Measurements from ENCODE around the gene SLC12A3.

Gene SLC12A3, protein sequence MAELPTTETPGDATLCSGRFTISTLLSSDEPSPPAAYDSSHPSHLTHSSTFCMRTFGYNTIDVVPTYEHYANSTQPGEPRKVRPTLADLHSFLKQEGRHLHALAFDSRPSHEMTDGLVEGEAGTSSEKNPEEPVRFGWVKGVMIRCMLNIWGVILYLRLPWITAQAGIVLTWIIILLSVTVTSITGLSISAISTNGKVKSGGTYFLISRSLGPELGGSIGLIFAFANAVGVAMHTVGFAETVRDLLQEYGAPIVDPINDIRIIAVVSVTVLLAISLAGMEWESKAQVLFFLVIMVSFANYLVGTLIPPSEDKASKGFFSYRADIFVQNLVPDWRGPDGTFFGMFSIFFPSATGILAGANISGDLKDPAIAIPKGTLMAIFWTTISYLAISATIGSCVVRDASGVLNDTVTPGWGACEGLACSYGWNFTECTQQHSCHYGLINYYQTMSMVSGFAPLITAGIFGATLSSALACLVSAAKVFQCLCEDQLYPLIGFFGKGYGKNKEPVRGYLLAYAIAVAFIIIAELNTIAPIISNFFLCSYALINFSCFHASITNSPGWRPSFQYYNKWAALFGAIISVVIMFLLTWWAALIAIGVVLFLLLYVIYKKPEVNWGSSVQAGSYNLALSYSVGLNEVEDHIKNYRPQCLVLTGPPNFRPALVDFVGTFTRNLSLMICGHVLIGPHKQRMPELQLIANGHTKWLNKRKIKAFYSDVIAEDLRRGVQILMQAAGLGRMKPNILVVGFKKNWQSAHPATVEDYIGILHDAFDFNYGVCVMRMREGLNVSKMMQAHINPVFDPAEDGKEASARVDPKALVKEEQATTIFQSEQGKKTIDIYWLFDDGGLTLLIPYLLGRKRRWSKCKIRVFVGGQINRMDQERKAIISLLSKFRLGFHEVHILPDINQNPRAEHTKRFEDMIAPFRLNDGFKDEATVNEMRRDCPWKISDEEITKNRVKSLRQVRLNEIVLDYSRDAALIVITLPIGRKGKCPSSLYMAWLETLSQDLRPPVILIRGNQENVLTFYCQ

DNA sequence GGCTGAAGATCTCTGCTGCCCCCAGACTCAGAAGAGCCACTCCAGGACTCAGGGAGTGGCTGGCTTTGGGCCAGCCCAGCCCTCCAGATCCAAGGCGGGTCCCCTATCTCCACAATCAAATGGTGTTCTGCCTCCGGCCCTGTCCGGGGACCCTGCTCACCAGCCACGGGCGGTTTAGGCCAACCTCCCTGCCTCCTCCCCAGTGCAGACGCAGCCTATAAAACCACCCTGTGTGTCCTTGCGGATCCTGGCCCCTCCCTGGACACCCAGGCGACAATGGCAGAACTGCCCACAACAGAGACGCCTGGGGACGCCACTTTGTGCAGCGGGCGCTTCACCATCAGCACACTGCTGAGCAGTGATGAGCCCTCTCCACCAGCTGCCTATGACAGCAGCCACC is at the start of gene SLC12A3:
TSS of gene SLC12A3 (plus strand) at position 248 of the 400 bp plus-strand sequence. CDS start at position 277, 29 bp downstream.
- no peak for DNase-seq (ENCODE audit: low spot score)

DNA sequence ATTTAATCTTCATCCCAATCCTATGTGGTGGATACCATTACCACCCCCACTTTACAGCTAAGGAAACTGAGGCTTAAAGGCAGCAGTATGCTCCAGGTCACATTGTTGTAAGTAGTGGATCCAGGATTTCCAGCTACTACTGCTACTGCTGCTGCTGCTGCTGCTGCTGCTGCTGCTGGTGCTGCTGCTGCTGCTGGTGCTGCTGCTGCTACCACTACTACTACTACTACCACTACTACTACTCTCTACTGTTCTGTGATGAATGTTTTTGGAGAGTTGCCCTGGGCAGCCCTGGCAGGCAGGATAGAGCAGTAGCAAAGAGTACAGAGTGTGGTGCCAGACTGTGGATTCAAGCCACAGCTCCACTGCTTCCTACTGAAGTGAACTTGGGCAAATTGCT is 49.3 kb upstream of the SLC12A3 start:
- DNase-seq (ENCODE audit: low spot score): no peak

DNA sequence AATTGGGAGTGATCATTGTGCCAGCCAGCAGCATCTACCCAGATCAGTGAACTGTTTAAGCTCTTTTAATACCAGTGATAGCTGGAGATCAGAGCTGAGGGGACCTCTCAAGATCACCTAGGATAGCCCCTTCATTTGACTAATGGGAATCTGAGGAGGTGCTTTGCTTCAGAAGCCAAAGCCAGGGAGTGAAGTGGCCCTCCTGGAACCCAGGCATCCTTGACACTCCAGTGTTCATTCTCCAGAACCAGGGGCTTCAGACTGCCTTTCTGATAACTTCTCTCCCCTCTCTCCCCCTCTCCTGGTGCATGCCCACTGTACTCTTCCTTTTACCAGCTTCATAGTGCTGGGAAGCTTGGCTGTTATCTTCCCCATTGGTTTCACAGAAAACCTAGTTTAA is 48.0 kb upstream of the SLC12A3 start:
- DNase-seq (ENCODE audit: low spot score): no peak

DNA sequence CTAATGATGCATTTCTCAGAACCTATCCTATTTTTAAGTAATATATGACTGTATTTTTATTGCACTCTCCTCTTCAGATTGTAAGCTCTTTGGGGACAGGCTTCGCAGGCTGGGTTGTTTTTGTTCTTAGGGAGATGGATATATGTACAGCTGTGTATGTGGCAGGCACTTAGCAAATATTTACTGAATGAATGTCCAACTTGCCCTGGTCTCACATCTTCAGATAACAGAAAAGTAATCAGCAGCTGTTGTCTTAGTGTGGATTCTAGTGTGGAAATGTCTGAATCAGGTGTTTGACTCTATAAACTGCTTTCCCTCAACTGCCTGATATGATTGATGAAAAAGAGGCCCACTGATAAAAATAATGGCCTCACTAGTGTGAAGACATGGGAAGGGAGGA is 47.1 kb upstream of the SLC12A3 start:
- DNase-seq (ENCODE audit: low spot score): no peak

DNA sequence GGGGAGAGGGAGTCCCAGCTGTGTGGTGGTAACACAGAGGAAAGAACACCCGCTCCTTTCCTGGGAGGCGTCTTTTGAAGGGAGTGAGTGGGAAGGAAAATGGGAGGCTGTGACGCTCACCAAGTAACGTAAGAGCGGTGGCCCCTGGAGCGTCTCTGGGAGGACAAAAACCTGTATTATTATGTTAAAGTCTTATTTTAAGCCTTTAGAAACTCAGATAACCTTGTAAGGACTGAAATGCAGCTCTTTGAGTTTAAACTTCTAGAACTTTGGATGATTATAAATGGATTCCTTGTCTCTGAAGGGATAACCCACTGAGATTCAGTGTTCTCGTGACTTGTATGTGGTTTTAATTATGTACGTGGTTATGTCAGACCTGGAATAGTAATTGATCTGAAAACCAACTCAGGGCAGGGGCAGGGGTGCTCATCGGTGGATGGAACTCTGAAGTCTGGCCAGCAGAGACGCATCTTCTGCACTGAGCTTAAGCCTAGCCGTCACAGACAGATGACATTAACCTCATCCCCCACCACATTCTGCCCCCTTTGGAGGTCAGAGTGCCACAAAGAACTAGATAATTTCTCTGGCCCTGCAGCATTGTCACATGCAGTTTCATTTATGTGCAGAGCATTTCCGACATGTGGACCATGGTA is 41.8 kb upstream of the SLC12A3 start:
- no peak for DNase-seq (ENCODE audit: low spot score)

DNA sequence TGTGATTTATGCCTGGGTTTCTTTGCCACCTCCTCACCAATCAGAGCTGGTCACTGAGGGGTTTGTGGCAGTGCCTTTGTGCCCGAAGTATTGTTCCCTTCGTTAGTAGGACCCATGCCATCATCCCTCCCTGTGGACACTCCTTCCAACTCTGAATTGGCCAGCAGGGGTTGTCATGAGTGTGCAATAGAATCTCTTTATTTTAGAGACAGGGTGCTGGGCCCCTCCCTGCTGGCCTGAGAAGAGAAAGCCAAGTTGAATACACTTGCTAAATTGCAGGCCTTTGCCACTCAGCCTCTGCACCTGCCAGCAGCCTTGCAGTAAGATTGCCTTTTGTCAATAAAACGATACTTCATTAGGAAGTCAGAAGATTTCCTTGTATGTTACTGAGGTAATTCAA is 40.7 kb upstream of the SLC12A3 start:
- DNase-seq (ENCODE audit: low spot score): no peak

DNA sequence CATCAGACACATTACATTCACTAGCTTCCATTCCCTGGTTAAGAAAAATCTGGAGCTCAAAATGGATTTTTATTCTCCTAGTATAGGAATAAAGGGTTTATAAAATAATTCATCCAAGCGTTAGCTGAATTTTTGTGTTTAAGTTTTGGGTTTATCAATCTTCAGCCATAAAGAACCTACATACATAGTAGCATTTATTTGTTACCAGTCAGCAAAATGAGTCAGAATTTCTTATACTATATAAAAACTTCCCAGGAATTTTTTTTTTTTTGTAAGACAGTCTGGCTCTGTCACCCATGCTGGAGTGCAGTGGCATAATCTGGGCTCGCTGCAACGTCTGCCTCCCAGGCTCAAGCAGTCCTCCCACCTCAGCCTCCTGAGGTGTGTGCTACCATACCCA is 40.2 kb upstream of the SLC12A3 start:
- no peak for DNase-seq (ENCODE audit: low spot score)

DNA sequence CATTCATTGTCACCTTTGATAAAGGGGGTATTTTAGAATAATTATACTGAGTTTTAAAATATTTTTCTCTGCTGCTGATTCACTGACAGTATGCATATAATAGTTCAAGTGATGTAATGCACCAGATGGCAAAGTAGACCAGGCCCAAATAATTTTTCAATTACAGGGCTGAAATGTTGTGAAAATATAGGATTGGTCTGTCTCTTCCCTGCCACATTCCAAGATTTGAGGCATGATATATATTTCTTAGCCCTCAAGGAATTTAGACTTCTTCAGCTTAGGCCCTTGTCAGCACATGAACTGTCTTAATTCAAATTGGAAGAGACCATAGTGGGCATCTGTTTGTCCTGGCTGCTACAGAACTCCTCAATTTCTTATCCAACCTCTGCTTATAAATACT is 39.2 kb upstream of the SLC12A3 start:
- no peak for DNase-seq (ENCODE audit: low spot score)

DNA sequence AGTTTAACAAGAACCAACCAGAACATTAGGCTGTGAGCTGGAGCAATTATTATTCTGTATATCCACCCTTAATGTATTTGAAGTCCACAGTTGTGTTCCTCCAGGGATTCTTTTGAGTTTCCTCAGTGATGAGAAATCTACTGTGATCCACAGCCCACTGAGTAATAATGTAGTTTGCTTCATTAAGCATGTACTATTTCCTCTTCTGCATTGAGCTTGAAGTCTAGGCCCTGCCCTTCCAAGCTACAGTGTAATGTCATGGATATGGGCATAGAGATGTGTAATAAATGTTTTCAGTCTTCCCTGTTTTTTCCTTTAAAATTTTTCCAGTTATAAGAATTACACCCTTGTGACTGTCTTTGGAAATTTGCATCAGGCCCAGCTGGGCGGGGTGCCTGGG is 36.4 kb upstream of the SLC12A3 start:
- no peak for DNase-seq (ENCODE audit: low spot score)

DNA sequence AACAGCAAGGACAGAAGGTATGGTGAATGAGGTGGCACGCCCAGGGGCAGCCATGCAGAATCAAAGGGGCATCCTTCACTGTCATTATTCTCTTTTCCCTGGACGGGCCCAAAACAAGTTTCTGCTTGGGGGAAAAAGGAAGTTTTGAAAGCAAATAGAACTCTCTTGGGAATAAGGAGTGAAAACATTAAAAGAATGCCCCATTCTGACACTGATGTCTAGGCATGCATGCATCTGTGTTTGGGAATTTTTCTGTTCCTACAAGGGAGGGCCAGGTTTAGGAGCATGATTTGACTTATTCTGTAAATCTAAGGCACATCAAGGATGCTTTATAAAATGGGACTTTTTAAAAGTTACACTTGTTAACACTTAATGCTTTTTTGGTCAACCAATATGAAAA is 34.3 kb upstream of the SLC12A3 start:
- no peak for DNase-seq (ENCODE audit: low spot score)

DNA sequence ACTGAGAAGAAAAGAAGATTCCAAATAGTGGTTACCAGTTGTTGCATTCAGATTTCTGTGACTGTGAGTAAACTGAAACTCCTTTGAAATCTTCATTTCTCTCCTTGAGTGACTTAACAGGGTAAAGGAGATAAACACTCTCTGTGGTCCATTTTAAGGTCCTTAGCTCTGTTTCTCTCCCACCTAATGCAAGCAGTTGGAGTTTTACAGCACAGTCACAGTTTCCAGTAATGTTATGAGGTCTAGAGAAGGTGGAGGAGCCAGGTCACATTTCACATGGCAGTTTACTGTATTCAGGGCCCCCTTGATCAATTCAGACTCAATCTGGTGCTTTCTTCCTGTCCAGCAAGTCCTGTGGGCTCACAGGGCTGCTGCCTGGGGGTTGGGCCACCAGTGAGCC is 32.2 kb upstream of the SLC12A3 start:
- no peak for DNase-seq (ENCODE audit: low spot score)

DNA sequence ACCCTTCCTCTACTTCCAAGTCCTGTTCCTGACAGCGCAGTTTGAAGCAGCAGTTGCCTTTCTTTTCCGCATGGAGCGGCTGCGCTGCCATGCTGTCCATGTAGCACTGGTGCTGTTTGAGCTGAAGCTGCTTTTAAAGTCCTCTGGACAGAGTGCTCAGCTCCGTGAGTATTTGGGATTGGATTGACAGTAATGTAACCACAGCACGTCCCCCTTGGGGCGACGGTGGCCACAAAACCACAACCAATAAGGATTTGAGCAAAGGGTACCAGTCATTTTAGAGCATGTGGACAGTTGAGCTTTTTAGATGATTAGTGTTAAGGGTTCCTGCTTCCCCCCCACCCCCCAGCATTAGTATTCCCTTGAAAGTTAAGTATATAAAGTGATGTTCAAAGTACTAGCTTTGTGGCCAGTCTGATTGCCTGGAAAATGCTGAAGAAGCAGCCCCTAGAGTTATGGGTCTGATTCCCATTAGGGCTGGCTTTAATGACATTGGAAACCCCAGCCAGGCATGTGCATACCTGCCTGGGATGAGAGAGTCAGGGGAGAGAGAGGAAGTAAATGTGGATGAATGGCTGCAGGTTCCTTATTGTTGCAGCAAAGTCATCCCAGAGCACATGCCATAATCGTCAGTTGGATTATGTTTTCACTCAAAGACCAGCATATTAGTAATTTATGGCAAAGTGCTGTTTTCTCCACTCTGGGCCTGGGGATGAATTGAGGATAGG is 31.6 kb upstream of the SLC12A3 start:
- no peak for DNase-seq (ENCODE audit: low spot score)

DNA sequence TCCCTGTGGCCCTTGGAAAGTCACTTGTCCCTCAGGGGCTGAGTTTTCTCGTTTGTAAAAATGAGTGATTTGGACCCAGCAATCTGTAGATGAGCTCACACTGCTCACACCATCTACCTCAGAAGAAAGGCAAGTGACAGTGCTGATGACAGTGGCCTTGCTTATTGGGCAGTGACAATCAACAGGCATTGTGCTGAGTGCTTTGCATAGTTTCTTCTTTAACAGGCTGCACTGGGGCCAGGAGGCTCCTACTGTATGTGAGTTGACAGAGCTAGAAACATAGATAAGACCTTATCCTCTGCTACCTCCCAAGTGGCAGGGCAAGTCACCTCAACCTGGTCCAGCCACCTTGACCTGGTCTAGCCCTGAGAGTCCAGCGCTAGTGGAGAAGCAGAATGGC is 29.7 kb upstream of the SLC12A3 start:
- DNase-seq (ENCODE audit: low spot score): no peak

DNA sequence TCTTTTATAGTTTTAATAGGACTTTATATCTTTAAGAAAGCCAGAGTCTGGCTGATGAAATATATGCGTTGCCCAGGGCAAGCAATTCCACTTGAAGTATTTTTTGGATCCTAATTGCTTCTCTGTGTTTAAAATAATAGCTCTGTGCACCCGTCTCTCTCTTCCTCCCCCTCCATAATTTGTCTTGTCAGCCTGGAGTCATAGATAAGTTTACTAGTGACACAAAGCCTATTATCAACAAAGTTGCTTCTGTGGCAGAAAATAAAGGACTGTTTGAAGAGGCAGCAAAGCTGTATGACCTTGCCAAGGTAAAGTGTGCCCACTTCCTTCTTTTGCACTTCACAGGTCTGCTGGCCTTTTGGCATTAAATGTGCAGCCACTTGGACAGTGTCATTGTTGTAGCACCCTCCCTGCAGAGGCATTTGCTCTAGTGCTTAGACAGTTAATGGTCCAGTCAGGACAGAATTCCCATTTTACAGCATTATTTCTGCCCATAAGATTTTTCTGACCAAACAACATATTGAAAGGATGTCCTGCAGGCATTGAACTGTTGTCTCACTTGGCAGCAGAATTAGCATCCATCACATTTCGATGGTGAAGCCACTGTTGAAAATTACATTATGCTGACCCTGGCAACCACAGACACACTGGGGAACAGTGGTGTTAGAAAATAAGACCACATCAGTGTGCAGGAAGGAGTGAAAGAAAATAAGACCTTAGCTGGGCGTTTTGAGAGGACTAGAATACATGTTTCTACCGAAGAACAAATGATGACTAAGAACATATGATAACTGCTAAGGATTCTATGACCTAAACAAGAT is 28.4 kb upstream of the SLC12A3 start:
- DNase-seq (ENCODE audit: low spot score): no peak

DNA sequence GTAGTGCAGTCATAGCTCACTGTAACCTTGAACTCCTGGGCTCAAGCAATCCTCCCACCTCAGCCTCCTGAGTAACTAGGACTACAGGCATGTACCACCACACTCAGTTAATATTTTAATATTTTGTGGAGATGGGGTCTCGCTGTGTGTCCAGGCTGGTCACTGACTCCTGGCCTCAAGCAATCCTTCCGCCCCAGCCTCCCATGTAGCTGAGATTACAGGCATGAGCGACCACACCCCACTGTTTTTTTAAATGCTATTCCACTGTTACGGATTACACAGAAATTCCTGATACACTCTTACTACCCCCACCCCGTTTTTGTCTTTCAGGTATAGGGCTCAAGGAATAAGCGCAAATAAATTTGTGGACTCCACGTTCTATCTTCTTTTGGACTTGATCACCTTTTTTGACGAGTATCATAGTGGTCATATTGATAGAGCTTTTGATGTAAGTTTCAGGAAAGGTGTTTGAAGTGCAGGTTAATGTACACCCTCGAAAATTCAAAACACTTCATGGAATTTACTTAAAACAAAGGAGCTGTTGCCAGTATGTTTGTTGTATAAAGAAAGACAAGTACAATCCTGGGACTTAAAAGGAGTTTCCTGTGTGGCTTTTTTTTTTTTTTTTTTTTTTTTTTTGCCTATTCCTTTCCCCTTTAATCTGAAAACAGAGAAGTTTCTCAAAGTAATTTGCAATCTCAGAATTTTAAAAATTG is 26.2 kb upstream of the SLC12A3 start:
- no peak for DNase-seq (ENCODE audit: low spot score)

DNA sequence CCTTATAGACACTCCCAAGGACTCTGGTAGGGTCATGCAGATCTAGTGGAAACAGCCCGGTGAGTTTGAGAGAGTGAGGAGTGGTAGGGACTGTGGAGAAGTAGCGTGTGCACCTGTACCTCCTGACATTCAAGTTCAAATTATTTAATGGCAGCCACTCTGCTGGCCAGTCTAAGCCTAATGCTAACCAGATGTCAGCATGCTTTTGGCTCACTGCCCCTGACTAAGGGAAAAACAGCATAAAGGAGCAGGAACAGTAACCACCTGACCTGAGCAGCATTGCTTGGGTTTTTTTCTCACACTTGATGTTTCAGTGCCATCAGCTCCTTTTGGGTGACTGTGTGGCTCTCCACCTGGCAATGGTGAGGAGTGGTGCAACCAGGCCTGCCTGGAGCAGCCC is 23.8 kb upstream of the SLC12A3 start:
- no peak for DNase-seq (ENCODE audit: low spot score)

DNA sequence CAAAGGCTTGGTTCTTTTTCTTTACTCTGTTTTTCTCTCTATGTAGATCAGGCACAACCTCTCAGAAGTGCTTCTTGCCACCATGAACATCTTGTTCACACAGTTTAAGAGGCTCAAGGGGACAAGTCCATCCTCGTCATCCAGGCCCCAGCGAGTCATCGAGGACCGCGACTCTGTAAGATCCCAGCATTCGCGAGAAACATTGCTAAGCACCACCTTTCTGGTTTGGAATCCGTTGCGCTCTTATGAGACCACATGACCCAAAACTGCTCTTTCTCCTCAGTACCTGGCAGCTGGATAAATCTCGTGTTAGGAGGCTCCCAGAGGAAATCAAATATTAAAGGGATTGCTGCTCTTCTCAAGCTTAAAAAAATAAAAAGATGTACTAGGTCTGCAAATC is 23.3 kb upstream of the SLC12A3 start:
- DNase-seq (ENCODE audit: low spot score): no peak

DNA sequence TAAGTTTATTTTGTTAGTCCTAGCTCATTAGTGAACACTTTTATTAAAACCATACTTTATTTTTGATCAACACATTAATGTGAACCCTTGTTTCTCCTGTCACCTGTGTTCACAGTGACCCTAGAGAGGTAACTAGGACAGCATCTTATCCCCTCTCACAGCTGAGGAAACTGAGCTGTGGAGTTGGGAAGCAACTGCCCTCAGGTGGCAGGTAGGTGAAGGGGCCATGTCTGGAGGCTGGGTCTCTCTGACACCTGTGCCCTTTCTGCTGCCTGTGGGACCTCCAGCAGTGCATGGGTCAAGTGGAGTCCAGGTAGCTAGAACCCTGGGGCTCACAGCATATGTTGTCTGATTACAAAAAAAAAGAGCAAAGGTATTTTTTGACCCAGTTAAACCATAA is 22.9 kb upstream of the SLC12A3 start:
- DNase-seq (ENCODE audit: low spot score): no peak

DNA sequence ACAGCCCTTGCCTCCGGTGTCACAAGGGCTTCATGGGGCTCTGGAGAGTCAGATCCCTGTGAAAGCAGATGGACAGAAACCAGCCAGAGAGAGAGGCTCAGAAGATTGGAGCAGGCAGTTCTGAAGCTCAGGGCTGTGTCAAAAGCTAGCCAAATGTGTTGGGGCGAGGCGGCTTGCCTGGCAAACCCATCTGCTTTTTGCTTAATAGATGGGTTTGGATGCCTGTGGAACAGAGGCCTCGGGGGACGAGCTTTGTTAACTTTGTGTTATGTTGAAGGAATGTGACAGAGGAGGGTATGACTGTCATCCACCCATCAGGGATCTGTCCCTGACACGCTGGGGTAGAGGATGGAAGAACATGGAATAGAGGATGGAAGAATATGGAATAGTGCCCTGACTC is 21.0 kb upstream of the SLC12A3 start:
- DNase-seq (ENCODE audit: low spot score): no peak

DNA sequence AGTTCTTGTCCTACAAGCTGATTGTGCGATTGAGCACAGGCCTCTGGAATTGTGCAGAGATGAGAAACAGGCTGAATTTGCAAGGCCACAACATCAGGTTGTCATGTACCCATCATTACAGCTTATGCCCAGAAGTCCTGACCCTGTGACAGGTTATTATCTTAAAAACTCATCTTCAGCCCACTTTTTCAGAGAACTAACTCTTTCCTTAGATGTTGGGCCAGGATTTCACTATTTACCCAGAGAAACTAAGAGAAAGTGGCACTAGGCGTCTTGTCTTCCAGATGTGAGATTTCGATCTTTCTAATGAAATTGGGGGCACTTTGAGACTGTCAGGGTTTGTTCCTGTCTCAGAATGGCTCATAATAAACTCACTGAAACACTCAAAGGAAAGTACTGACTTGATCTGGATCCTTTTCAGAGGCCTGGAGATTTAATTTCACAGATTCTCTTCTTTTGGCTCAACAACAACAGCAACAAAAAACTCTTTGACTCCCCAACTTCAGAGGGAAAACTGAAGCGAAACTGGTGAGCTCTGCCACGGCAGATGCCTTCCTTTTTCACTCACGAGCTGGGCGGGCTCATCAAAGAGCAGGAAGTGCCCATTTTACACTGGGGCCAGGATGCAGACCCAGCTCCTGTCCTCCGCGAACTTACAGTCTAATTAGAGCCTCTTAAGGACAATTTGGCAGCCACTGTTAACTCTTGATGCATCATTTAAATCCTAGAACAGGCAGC is 17.7 kb upstream of the SLC12A3 start:
- DNase-seq (ENCODE audit: low spot score): no peak

Data from kidney capillary endothelial cell (primary cell).